ENCODE measurements around the gene HDX. TPM values are rescaled to one million over a fixed set of nuclear protein-coding genes. Genes with fewer than 3 reads are reported as not detected.

HDX gene
- total and polyA plus RNA-seq, 2 of the 13 experiments (the other 11 are each of a cell fraction or from before 2014, with no cell fraction given): 0.20 TPM; not detected in 1

- TF ChIP-seq, protein P1, sequence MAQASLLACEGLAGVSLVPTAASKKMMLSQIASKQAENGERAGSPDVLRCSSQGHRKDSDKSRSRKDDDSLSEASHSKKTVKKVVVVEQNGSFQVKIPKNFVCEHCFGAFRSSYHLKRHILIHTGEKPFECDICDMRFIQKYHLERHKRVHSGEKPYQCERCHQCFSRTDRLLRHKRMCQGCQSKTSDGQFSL (CRISPR knock-in tag; IDR thresholded peaks at IDR 0.05): no peak
- ChIA-PET CTCF (ENCODE audit: low intra/inter-chr PET ratio, low total read pairs) (no interaction called here), POLR2A (no interaction called here)
- no peaks in the 10 kb centered on the region for H3K36me3 ChIP-seq (replicated peaks in 1 of 2; ENCODE audit: control insufficient read depth in 1 of 2, insufficient read depth in 2 of 2, low read length in 2 of 2)
- no peaks in the 10 kb centered on the region for H3K27me3 ChIP-seq (ENCODE audit: control insufficient read depth in 1 of 2, insufficient read depth in 2 of 2, low read length in 2 of 2)
- no TSS peak for BruUV-seq (replicated peaks)
- H3K9me3 ChIP-seq (ENCODE audit: low read length): no peaks in the 10 kb centered on the region
- H3K79me2 ChIP-seq (ENCODE audit: insufficient read depth, low read length): no peaks in the 10 kb centered on the region
- H3K4me1 ChIP-seq (ENCODE audit: insufficient read depth, low read length): no peaks in the 10 kb centered on the region
- H3K27ac ChIP-seq (ENCODE audit: extremely low read length, insufficient read depth, low read length): no peak overlapping the region
- WGBS (ENCODE audit: low lambda C conversion rate): 0% methylated on average over 2 of the region's 2 CpGs
- intact Hi-C loops (cut with micrococcal nuclease; ENCODE audit: unreplicated experiment): no loop called here
- FAIRE-seq (no peak), DNase-seq (ENCODE audit: low spot score) (no peak), ATAC-seq (no peak)
- no peak overlapping the region for H3K9ac ChIP-seq (ENCODE audit: insufficient read depth, low read depth, low read length)
- no peaks in the 10 kb centered on the region for H4K20me1 ChIP-seq (ENCODE audit: insufficient read depth, low read length)
- no peak overlapping the region for H2AFZ ChIP-seq (ENCODE audit: low read length)
- no peak overlapping the region for H3K4me3 ChIP-seq (replicated peaks in 1 of 3; ENCODE audit: insufficient read depth in 1 of 3, low read depth in 2 of 3, low read length in 3 of 3)
- no peak overlapping the region for H3K4me2 ChIP-seq (ENCODE audit: low read depth, low read length)
- in situ Hi-C loops (cut with HindIII; ENCODE audit: extremely low pct_ligation_motif_present, low pct_unique_long_range_greater_than_20kb): no loop called here
These were observed 180.0 kb downstream of the HDX start for GRCh38 chrX:84322083-84322827.

DNA sequence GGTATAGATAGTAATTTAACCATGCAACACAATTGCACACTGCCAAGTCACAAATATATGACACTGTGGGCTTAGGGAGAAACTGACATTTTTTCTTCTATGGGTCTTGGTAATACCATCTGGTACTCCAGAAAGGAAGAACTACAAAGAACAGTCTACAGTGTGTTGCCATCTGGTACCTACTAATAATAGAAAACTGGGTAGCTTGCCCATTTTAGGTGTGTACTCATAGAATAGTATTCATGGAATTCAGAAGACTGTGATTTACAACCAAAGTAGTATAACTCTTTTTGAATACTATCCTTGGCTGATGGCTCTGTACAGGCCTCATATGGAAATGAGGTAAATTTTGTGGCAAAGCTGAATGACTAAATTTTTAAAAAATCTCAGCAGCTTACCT is 181.6 kb downstream of the HDX start:
- no peaks in the 10 kb centered on the region for H4K20me1 ChIP-seq (ENCODE audit: insufficient read depth, low read length)
- no TSS peak for BruUV-seq (replicated peaks)
- intact Hi-C loops (cut with micrococcal nuclease; ENCODE audit: unreplicated experiment) (no loop called here), in situ Hi-C loops (cut with HindIII; ENCODE audit: extremely low pct_ligation_motif_present, low pct_unique_long_range_greater_than_20kb) (no loop called here)
- no peak overlapping the region for H3K4me3 ChIP-seq (replicated peaks in 1 of 3; ENCODE audit: insufficient read depth in 1 of 3, low read depth in 2 of 3, low read length in 3 of 3)
- no peak for FAIRE-seq
- H3K27ac ChIP-seq (ENCODE audit: extremely low read length, insufficient read depth, low read length): no peak overlapping the region
- TF ChIP-seq TFDP2 (CRISPR knock-in tag; IDR thresholded peaks at IDR 0.05) (no peak), NFIB (CRISPR knock-in tag; IDR thresholded peaks at IDR 0.05; ENCODE audit: borderline replicate concordance) (no peak), KDM1A (CRISPR knock-in tag; IDR thresholded peaks at IDR 0.05) (no peak), POLR2AphosphoS5 (IDR thresholded peaks at IDR 0.05; ENCODE audit: low read depth, low read length) (no peak), SRF (IDR thresholded peaks at IDR 0.05; ENCODE audit: low read depth, low read length) (no peak), SOX6 (IDR thresholded peaks at IDR 0.05) (no peak), SOX6 (CRISPR knock-in tag; IDR thresholded peaks at IDR 0.05) (no peak), ESRRA (CRISPR knock-in tag; IDR thresholded peaks at IDR 0.05; ENCODE audit: low read depth) (no peak), RXRA (CRISPR knock-in tag; IDR thresholded peaks at IDR 0.05) (no peak), AGO1 (IDR thresholded peaks at IDR 0.05; ENCODE audit: low read depth, low read length, poor library complexity, severe bottlenecking) (no peak), IRF1 (CRISPR knock-in tag; IDR thresholded peaks at IDR 0.05; ENCODE audit: low read depth) (no peak), MLX (CRISPR knock-in tag; IDR thresholded peaks at IDR 0.05) (no peak), ZNF3 (CRISPR knock-in tag; IDR thresholded peaks at IDR 0.05) (no peak), PHF5A (CRISPR knock-in tag; IDR thresholded peaks at IDR 0.05; ENCODE audit: low read depth, unreplicated experiment) (no peak), HNRNPL (IDR thresholded peaks at IDR 0.05; ENCODE audit: low read depth, low read length) (no peak)
- H3K9ac ChIP-seq (ENCODE audit: insufficient read depth, low read depth, low read length): no peak overlapping the region
- no peaks in the 10 kb centered on the region for H3K36me3 ChIP-seq (replicated peaks in 1 of 2; ENCODE audit: control insufficient read depth in 1 of 2, insufficient read depth in 2 of 2, low read length in 2 of 2)
- no peak for ATAC-seq
- H3K9me3 ChIP-seq (ENCODE audit: low read length): no peaks in the 10 kb centered on the region
- POLR2A ChIA-PET: no interaction called here
- no peaks in the 10 kb centered on the region for H3K79me2 ChIP-seq (ENCODE audit: insufficient read depth, low read length)
- DNase-seq (ENCODE audit: low spot score): no peak
- no peak overlapping the region for H3K4me2 ChIP-seq (ENCODE audit: low read depth, low read length)
- no peaks in the 10 kb centered on the region for H3K27me3 ChIP-seq (ENCODE audit: control insufficient read depth in 1 of 2, insufficient read depth in 2 of 2, low read length in 2 of 2)
- no peak overlapping the region for H2AFZ ChIP-seq (ENCODE audit: low read length)
- no peaks in the 10 kb centered on the region for H3K4me1 ChIP-seq (ENCODE audit: insufficient read depth, low read length)
- CTCF ChIA-PET (ENCODE audit: low intra/inter-chr PET ratio, low total read pairs): no interaction called here
